ENCODE measurements around the gene RB1. TPM values are rescaled to one million over a fixed set of nuclear protein-coding genes. Genes with fewer than 3 reads are reported as not detected.

Gene RB1
- total RNA-seq (2014; rRNA removed; shearing (Covaris generic)) = 50.7 and 62.0 TPM in 2 replicates

DNA sequence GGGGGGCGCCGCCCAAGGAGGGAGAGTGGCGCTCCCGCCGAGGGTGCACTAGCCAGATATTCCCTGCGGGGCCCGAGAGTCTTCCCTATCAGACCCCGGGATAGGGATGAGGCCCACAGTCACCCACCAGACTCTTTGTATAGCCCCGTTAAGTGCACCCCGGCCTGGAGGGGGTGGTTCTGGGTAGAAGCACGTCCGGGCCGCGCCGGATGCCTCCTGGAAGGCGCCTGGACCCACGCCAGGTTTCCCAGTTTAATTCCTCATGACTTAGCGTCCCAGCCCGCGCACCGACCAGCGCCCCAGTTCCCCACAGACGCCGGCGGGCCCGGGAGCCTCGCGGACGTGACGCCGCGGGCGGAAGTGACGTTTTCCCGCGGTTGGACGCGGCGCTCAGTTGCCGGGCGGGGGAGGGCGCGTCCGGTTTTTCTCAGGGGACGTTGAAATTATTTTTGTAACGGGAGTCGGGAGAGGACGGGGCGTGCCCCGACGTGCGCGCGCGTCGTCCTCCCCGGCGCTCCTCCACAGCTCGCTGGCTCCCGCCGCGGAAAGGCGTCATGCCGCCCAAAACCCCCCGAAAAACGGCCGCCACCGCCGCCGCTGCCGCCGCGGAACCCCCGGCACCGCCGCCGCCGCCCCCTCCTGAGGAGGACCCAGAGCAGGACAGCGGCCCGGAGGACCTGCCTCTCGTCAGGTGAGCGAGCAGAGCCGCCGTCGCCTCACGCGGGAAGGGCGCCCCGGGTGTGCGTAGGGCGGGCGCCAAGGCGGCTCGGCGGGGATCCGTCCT lies at the start of gene RB1:
Gene RB1, plus strand, starts transcription at position 393 of the 784 bp plus-strand sequence. Its CDS starts 162 bp downstream, at position 555.
- DNase-seq (ENCODE audit: low read depth) = peak; percentile 91

- no peak for DNase-seq (ENCODE audit: low read depth)
Observed at GRCh38 chr13:48253849-48254248, 49.7 kb upstream of the RB1 start.

GRCh38 chr13:48255090-48255489 lies 48.5 kb upstream of the RB1 start:
- no peak for DNase-seq (ENCODE audit: low read depth)

GRCh38 chr13:48255954-48256353 lies 47.6 kb upstream of the RB1 start:
- no peak for DNase-seq (ENCODE audit: low read depth)

DNA sequence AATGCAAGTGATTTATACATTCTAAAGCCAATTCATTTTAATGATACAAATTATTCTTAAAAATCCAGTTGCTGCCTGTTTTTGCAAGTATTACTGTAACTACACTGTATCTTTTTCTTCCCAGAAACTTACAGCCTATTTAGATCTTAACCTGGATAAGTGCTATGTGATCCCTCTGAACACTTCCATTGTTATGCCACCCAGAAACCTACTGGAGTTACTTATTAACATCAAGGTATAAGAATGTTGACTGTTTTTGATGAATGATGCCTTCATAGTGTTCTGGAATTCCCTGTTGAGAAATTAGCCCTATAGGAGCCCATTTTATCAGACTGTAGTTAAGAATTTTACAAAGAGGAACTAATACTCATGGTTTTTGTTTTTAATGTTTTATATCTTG lies 45.5 kb upstream of the RB1 start:
- no peak for DNase-seq (ENCODE audit: low read depth)

- no peak for DNase-seq (ENCODE audit: low read depth)
Observed at GRCh38 chr13:48258430-48258829, 45.1 kb upstream of the RB1 start.

- DNase-seq (ENCODE audit: low read depth) = no peak
Observed at GRCh38 chr13:48260970-48261369, 42.6 kb upstream of the RB1 start.

GRCh38 chr13:48263196-48263595 lies 40.4 kb upstream of the RB1 start:
- peak; percentile 3 for DNase-seq (ENCODE audit: low read depth)

DNA sequence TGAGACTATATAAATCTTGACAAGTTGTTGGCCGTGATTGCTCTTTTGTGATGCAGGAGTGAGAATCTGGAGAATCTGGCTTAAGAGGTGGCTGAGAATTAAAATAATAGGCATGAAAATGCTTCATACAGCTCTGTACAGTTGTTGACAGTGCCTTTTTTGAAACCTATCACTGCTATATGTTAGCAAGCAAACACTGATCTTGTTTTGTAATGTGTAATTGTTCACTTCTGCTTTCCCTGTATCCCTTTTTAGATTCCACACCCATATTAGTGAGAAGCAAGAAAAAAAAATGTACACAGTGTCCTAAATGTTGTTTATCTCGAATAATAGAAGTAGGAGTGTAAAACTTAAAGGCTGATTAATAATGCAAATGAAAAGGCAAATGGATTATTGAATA lies 39.5 kb upstream of the RB1 start:
- DNase-seq (ENCODE audit: low read depth) = no peak

DNA sequence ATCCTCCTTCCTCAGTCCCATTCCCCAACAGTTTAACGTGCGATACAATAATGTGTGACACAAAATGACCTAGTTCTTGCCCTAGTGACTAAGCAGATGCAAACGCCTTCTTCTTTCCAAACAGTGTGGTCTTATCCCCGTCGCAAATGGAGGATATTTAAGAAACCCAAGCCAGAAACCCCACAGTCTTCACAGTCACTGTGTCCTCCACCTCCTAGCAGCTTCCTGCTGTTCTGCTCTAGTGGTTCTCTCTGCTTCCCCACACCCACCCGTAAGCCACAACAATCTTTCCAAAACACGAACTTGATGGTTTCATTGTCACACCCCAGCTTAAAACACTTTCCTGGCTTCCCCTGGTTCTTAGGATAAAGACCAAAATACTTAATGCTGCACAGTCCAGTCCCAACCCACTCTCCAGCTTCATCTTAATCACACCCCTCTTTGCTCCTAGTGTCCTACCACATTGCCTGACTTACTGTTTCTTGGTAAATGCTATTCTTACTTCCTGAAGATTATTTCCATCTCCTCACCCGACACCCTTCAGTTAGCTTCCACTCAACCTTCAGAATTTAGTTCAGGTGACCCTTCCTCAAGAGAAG lies 38.2 kb upstream of the RB1 start:
- DNase-seq (ENCODE audit: low read depth) = no peak

DNA sequence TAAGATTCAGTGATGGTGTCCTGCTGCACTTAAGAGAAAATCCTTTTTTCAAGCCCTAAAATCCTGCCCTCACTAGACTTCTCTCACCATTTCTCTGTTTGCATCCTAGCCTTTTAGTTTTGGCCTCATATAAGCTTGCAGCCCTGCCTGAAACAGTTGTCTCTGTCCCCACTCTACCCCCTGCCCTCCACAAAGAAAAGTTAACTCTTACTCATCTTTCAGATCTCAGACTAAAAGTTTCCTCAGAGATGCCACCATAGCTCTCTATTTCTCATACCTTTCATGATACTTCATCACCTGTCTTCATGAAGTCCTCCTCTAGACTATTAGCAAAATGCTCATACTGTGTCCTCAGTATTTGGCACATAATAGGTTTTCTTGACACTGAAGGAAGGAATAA lies 37.4 kb upstream of the RB1 start:
- DNase-seq (ENCODE audit: low read depth) = no peak

GRCh38 chr13:48266701-48267639 lies 36.6 kb upstream of the RB1 start:
- peak; percentile 5 for DNase-seq (ENCODE audit: low read depth)

- DNase-seq (ENCODE audit: low read depth) = no peak
Observed at GRCh38 chr13:48268019-48268418, 35.5 kb upstream of the RB1 start.

- no peak for DNase-seq (ENCODE audit: low read depth)
Observed at GRCh38 chr13:48273346-48273745, 30.2 kb upstream of the RB1 start.

- DNase-seq (ENCODE audit: low read depth) = no peak
Observed at GRCh38 chr13:48275507-48275906, 28.0 kb upstream of the RB1 start.

DNA sequence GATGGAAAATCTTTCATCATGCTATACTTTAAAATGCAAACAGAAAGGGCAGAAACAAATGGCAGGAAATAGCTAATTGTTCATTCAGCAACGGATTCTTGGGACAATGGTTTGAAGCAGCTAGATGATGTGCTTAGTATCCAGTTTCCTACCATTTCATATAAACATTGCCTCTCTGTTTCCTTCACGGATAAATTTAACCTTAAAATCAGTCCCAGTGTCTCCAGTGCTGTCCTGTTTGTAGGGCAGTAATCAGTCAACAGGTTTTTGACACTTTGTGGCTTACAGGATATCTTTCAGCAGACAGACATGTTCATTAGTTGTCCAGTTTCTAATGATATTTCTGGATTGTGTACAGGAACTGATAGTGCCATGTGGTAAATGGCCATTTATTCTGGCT lies 24.7 kb upstream of the RB1 start:
- no peak for DNase-seq (ENCODE audit: low read depth)

DNA sequence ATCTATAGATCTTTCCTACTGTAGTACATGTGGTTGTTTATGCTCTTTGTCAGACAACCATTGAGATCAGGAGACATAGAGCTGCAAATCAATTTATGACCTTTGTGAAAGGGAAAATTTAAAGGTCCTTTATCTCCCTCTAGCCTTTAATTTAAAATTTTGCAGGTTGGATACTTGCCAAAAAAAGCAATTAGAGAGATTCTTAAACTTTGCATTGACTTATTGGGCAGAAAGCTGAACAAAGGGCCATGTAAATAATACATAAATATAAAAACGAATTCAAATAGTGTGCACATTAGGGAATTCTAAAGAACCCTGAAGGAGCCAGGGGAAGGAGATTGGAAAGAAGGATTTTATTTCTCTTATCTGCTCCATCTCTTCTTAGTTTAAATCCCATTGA lies 22.0 kb upstream of the RB1 start:
- DNase-seq (ENCODE audit: low read depth) = no peak

DNA sequence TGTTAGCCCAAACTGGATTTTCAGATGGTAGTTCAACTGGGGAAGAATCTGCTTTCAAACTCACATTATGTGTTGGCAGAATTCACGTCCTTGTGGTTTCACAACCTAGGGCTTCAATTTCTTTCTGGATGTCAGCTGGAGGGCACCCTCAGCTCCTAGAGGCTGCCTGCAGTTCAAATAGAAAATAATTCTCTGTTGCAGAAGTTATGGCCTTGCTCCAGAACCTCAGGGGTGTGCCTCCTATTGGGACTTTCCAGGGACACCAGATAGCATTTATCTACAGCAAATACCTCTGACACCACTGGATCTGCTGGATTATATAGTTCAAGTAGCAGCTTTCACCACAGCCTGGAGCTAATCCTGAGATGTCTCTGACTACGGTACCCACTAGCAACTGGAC lies 11.8 kb upstream of the RB1 start:
- DNase-seq (ENCODE audit: low read depth) = peak; percentile 35

- DNase-seq (ENCODE audit: low read depth) = no peak
Observed at GRCh38 chr13:48292650-48293049, 10.9 kb upstream of the RB1 start.

GRCh38 chr13:48294653-48295052 lies 8.9 kb upstream of the RB1 start:
- DNase-seq (ENCODE audit: low read depth) = no peak

DNA sequence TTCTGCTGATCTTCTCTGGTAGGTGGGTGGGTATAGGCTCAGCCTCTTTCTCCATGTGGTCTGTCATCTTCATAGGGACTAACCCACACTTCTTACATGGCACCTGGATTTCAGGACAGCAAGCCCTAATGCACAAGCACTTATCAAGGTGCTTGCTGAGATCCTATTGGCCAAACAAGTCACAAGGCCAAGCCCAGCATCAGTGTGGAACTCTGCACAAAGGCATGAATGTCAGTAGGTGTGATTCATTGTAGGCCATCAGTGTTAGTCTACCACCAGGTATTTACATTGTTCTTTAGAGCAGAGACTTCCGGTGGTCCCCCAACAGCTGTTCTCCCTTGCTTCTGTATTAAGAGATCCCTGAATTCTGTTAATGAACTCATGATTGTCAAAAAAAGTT lies 8.3 kb upstream of the RB1 start:
- no peak for DNase-seq (ENCODE audit: low read depth)

GRCh38 chr13:48296528-48296927 lies 7.0 kb upstream of the RB1 start:
- DNase-seq (ENCODE audit: low read depth) = no peak

Data from RPMI7951 (cell line).